Measurements from ENCODE around the gene EIF3L. TPM values are rescaled to one million over a fixed set of nuclear protein-coding genes. Genes with fewer than 3 reads are reported as not detected.
"Not testable (repeated sequence)": the region's sequence is repeated elsewhere in the genome, so short reads cannot be mapped to it uniquely, and the experiment has no call there.

Gene EIF3L
- total RNA-seq, result 100 to 1,000 TPM; 358 to 451 TPM

- peaks cover 14% of the 10 kb centered on the region for H3K36me3 ChIP-seq
- intact Hi-C loops (cut with DNase I), result no loop called here
- H3K4me1 ChIP-seq, result peaks cover 5% of the 10 kb centered on the region
These were observed at the start of gene EIF3L for GRCh38 chr22:37849089-37849751. Gene EIF3L (plus strand): TSS chr22:37849419. CDS start chr22:37849450, 31 bp downstream.

GRCh38 chr22:37799979-37800378 lies 49.2 kb upstream of the EIF3L start:
- not testable (repeated sequence) for H3K4me1 ChIP-seq; H3K27me3 ChIP-seq; H3K27ac ChIP-seq; H3K4me3 ChIP-seq; H3K36me3 ChIP-seq; H3K9me3 ChIP-seq; DNase-seq; H3K9ac ChIP-seq (ENCODE audit: low read depth in 2 of 2, low read length in 2 of 2)
- intact Hi-C loops (cut with DNase I), result loop anchor here (10.0 kb wide), 2 partner anchors 115 to 155 kb away; partner anchors contain the start of gene NOL12

More at GRCh38 chr22:37849089-37849751, at the start of gene EIF3L:
- TF ChIP-seq CTCF (IDR thresholded peaks at IDR 0.05), result no peak
- Histone ChIP-seq H3K9me3 (no peaks in the 10 kb centered on the region), H3K27me3 (no peaks in the 10 kb centered on the region), H3K4me3 (peak within 1 kb of the TSS; percentile 78), H3K9ac (ENCODE audit: low read depth in 2 of 2, low read length in 2 of 2) (peak within 1 kb of the TSS; percentile 83 to 93), H3K27ac (peak within 1 kb of the TSS; percentile 89)
- DNase-seq, result peak; percentile 93

- H3K4me3 ChIP-seq, result peak overlapping the region; percentile 48
- intact Hi-C loops (cut with DNase I), result no loop called here
- peak overlapping the region; percentile 80 to 85 for H3K9ac ChIP-seq (ENCODE audit: low read depth in 2 of 2, low read length in 2 of 2)
- no peaks in the 10 kb centered on the region for H3K27me3 ChIP-seq
- no peak for TF ChIP-seq CTCF (IDR thresholded peaks at IDR 0.05)
- peak overlapping the region; percentile 45 for H3K27ac ChIP-seq
- peak; percentile 52 for DNase-seq
- no peaks in the 10 kb centered on the region for H3K36me3 ChIP-seq
- H3K4me1 ChIP-seq, result no peaks in the 10 kb centered on the region
- H3K9me3 ChIP-seq, result no peaks in the 10 kb centered on the region
These were observed 47.3 kb upstream of the EIF3L start for GRCh38 chr22:37801946-37802309.

GRCh38 chr22:37802310-37803194 lies 46.7 kb upstream of the EIF3L start:
- no peak for TF ChIP-seq CTCF (IDR thresholded peaks at IDR 0.05)
- Histone ChIP-seq H3K4me3 (peak overlapping the region; percentile 48), H3K27me3 (no peaks in the 10 kb centered on the region), H3K36me3 (no peaks in the 10 kb centered on the region), H3K4me1 (no peaks in the 10 kb centered on the region), H3K9ac (ENCODE audit: low read depth in 2 of 2, low read length in 2 of 2) (peak overlapping the region; percentile 80 to 85), H3K27ac (peak overlapping the region; percentile 45), H3K9me3 (no peaks in the 10 kb centered on the region)
- DNase-seq, result peak; percentile 70
- intact Hi-C loops (cut with DNase I), result no loop called here

GRCh38 chr22:37803195-37803638 lies 46.0 kb upstream of the EIF3L start:
- Histone ChIP-seq H3K9ac (ENCODE audit: low read depth in 2 of 2, low read length in 2 of 2) (peak overlapping the region in 1 of 2 donors; percentile 85), H3K4me1 (peaks cover 1% of the 10 kb centered on the region), H3K4me3 (peak overlapping the region; percentile 48), H3K27me3 (no peaks in the 10 kb centered on the region), H3K36me3 (no peaks in the 10 kb centered on the region), H3K9me3 (no peaks in the 10 kb centered on the region), H3K27ac (no peak overlapping the region)
- DNase-seq, result no peak
- TF ChIP-seq CTCF (IDR thresholded peaks at IDR 0.05), result no peak
- intact Hi-C loops (cut with DNase I), result no loop called here

Measured in colonic mucosa (tissue), 4 donors.